Thoracic aorta (tissue), 2 donors: ENCODE measurements around the gene UBXN10. TPM values are rescaled to one million over a fixed set of nuclear protein-coding genes. Genes with fewer than 3 reads are reported as not detected.

Experiments used
- ATAC-seq: fragments of 150-250 bp; one replicate; pipeline ENCODE4 v1.8.0; 2017; ENCODE audit warnings: low read depth; ENCODE audit not compliant: insufficient number of reproducible peaks, low FRiP score
- DNase-seq: peaks from one replicate; pipeline ENCODE4 v3.0.0-alpha.2; 2020; ENCODE audit warnings: low spot score
- H3K27ac ChIP-seq, 2 donors: fragments of 200-600 bp; sonication (generic); 1 replicate in 1 of 2; 2 replicates in 1 of 2; pipeline ENCODE4 v1.5.1; 2016; ENCODE audit warnings: mild to moderate bottlenecking in 2 of 2, moderate library complexity in 2 of 2
- H3K27me3 ChIP-seq: fragments of 200-600 bp; sonication (generic); replicated peaks from 2 replicates; pipeline ENCODE4 v1.6.0; 2016; ENCODE audit warnings: mild to moderate bottlenecking; ENCODE audit not compliant: insufficient read depth
- H3K36me3 ChIP-seq: fragments of 200-600 bp; sonication (generic); one replicate; pipeline ENCODE4 v1.5.1; 2016
- H3K4me1 ChIP-seq, 2 donors: fragments of 200-600 bp; sonication (generic); 1 replicate in 1 of 2; 2 replicates in 1 of 2; pipeline versions ENCODE4 v1.5.1 to v1.6.0; 2016; ENCODE audit warnings: low read depth in 2 of 2, mild to moderate bottlenecking in 1 of 2; ENCODE audit not compliant: control insufficient read depth in 1 of 2
- H3K4me3 ChIP-seq: fragments of 200-600 bp; sonication (generic); 2 replicates; pipeline ENCODE4 v1.5.1; 2016; ENCODE audit warnings: mild to moderate bottlenecking
- H3K9me3 ChIP-seq: fragments of 200-600 bp; sonication (generic); 2 replicates; pipeline ENCODE4 v1.5.1; 2016
- total RNA-seq, 2 donors: library from RNA; depleted of rRNA; stranded (reverse); fragments of >200 nt; gene quantifications; one replicate each; pipeline versions ENCODE4 v1.1.0 to v1.2.3, GENCODE V29; 2016
- TF ChIP-seq, protein P1 (sequence below): fragments of 200-600 bp; sonication (generic); IDR thresholded peaks from one replicate; pipeline ENCODE4 v1.5.1; 2019; ENCODE audit warnings: antibody characterized with exemption

The UBXN10 gene
- total RNA-seq, 2 donors from 2014 or later = 0.28 to 0.68 TPM

DNA sequence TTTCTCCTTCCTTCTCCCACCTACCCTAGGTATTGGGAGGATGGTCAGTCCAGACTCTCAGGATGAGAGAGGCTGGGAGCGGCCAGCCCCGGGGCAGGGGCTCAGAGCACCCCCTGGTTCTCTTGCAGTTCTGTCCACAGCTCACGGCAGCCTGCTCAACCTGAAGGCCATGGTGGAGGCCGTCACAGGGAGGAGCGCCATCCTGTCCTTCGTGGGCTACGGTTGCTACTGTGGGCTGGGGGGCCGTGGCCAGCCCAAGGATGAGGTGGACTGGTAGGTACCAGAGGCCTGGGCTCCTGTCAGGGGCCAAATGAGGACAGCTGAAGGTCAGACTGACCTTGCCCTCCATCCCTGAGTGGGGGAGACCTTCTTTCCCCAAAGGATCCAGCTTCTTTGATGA lies 42.6 kb upstream of the UBXN10 start:
- H3K9me3 ChIP-seq = no peaks in the 10 kb centered on the region
- ATAC-seq (no peak), DNase-seq (no peak)
- no peak overlapping the region for H3K27ac ChIP-seq
- no peaks in the 10 kb centered on the region for H3K27me3 ChIP-seq
- H3K4me3 ChIP-seq = no peak overlapping the region
- H3K4me1 ChIP-seq = no peaks in the 10 kb centered on the region
- TF ChIP-seq, protein P1, sequence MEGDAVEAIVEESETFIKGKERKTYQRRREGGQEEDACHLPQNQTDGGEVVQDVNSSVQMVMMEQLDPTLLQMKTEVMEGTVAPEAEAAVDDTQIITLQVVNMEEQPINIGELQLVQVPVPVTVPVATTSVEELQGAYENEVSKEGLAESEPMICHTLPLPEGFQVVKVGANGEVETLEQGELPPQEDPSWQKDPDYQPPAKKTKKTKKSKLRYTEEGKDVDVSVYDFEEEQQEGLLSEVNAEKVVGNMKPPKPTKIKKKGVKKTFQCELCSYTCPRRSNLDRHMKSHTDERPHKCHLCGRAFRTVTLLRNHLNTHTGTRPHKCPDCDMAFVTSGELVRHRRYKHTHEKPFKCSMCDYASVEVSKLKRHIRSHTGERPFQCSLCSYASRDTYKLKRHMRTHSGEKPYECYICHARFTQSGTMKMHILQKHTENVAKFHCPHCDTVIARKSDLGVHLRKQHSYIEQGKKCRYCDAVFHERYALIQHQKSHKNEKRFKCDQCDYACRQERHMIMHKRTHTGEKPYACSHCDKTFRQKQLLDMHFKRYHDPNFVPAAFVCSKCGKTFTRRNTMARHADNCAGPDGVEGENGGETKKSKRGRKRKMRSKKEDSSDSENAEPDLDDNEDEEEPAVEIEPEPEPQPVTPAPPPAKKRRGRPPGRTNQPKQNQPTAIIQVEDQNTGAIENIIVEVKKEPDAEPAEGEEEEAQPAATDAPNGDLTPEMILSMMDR = no peak
- H3K36me3 ChIP-seq = no peaks in the 10 kb centered on the region

- no peaks in the 10 kb centered on the region for H3K4me1 ChIP-seq
- TF ChIP-seq, protein P1 = no peak
- no peaks in the 10 kb centered on the region for H3K36me3 ChIP-seq
- no peaks in the 10 kb centered on the region for H3K9me3 ChIP-seq
- no peaks in the 10 kb centered on the region for H3K27me3 ChIP-seq
- no peak overlapping the region for H3K4me3 ChIP-seq
- DNase-seq = no peak
- H3K27ac ChIP-seq = no peak overlapping the region
- no peak for ATAC-seq
Observed at GRCh38 chr1:20143734-20144565, 41.9 kb upstream of the UBXN10 start.

- no peak overlapping the region for H3K4me3 ChIP-seq
- no peaks in the 10 kb centered on the region for H3K9me3 ChIP-seq
- DNase-seq = no peak
- H3K27ac ChIP-seq = no peak overlapping the region
- H3K4me1 ChIP-seq = peaks cover 0 to 4% of the 10 kb centered on the region in 2 donors
- no peak for ATAC-seq
- no peaks in the 10 kb centered on the region for H3K27me3 ChIP-seq
- no peaks in the 10 kb centered on the region for H3K36me3 ChIP-seq
- TF ChIP-seq, protein P1 = no peak
Observed at GRCh38 chr1:20147846-20148570, 37.9 kb upstream of the UBXN10 start.

GRCh38 chr1:20148571-20149500 lies 37.1 kb upstream of the UBXN10 start:
- ATAC-seq (no peak), DNase-seq (no peak)
- TF ChIP-seq, protein P1 = no peak

More at GRCh38 chr1:20148571-20149500, 37.1 kb upstream of the UBXN10 start:
- Histone ChIP-seq H3K36me3 (no peaks in the 10 kb centered on the region), H3K9me3 (no peaks in the 10 kb centered on the region), H3K27me3 (no peaks in the 10 kb centered on the region), H3K4me3 (no peak overlapping the region), H3K4me1 (peaks cover 0 to 4% of the 10 kb centered on the region in 2 donors), H3K27ac (no peak overlapping the region)
